Smooth muscle cell (in vitro differentiated cells): ENCODE data around the gene C2orf68. TPM values are rescaled to one million over a fixed set of nuclear protein-coding genes. Genes with fewer than 3 reads are reported as not detected.

Experiments
- DNase-seq: peaks from one replicate; lab custom pipeline; 2025; ENCODE audit not compliant: unreplicated experiment; lab: John Stamatoyannopoulos, UW
- H2AFZ ChIP-seq: fragments of 200-600 bp; sonication (generic); 2 replicates; pipeline ENCODE4 v1.6.0; 2016; ENCODE audit warnings: antibody characterized with exemption, low read depth, mild to moderate bottlenecking
- H3F3A ChIP-seq: fragments of 200-600 bp; sonication (generic); 2 replicates; pipeline ENCODE4 v1.6.0; 2017; ENCODE audit warnings: antibody characterized with exemption, low read depth
- H3K27ac ChIP-seq: fragments of 200-600 bp; sonication (generic); 2 replicates; pipeline ENCODE4 v1.5.1; 2016; ENCODE audit warnings: low read depth, mild to moderate bottlenecking
- H3K27me3 ChIP-seq: fragments of 200-600 bp; sonication (generic); 2 replicates; pipeline ENCODE4 v1.6.1; 2016; ENCODE audit warnings: low read depth, mild to moderate bottlenecking
- H3K36me3 ChIP-seq: fragments of 200-600 bp; sonication (generic); 2 replicates; pipeline ENCODE4 v1.5.1; 2016; ENCODE audit warnings: low read depth
- H3K4me1 ChIP-seq: fragments of 200-600 bp; sonication (generic); 2 replicates; pipeline ENCODE4 v1.5.1; 2016; ENCODE audit warnings: low read depth
- H3K4me2 ChIP-seq: fragments of 200-600 bp; sonication (generic); 2 replicates; pipeline ENCODE4 v1.6.0; 2016; ENCODE audit warnings: mild to moderate bottlenecking
- H3K4me3 ChIP-seq: fragments of 200-600 bp; sonication (generic); 2 replicates; pipeline ENCODE4 v1.5.1; 2016; ENCODE audit warnings: mild to moderate bottlenecking
- H3K79me2 ChIP-seq: fragments of 200-600 bp; sonication (generic); 2 replicates; pipeline ENCODE4 v1.6.0; 2016; ENCODE audit warnings: low read depth, mild to moderate bottlenecking
- H3K9ac ChIP-seq: fragments of 200-600 bp; sonication (generic); 2 replicates; pipeline ENCODE4 v1.6.0; 2016; ENCODE audit warnings: low read depth
- H3K9me3 ChIP-seq: fragments of 200-600 bp; sonication (generic); replicated peaks from 2 replicates; pipeline ENCODE4 v1.5.1; 2016; ENCODE audit warnings: low read depth
- H4K20me1 ChIP-seq: fragments of 200-600 bp; sonication (generic); 2 replicates; pipeline ENCODE4 v1.6.0; 2016; ENCODE audit warnings: low read depth
- WGBS: methylation state at CpG from one replicate; pipeline ENCODE4 v1.1.7; 2016; ENCODE audit warnings: low lambda C conversion rate; 5-methylcytosine and 5-hydroxymethylcytosine counted together
- polyA plus RNA-seq: library from polyadenylated mRNA; unstranded; fragments of >200 nt; fragmentation: Nextera tagmentation; extraction: Ambion mirVana; gene quantifications from 2 replicates; pipeline ENCODE4 v1.2.1, GENCODE V29; 2016
- small RNA-seq: library from RNA; depleted of rRNA; stranded (forward); fragments of <200 nt; gene quantifications from one replicate; pipeline ENCODE3, GENCODE V24; 2014
- total RNA-seq: library from RNA; depleted of rRNA; stranded (reverse); fragments of >200 nt; gene quantifications from 2 replicates; pipeline ENCODE4 v1.2.3, GENCODE V29; 2014
- TF ChIP-seq, protein P1 (sequence below): fragments of 200-600 bp; sonication (generic); IDR thresholded peaks from 2 replicates; pipeline ENCODE4 v1.5.1; 2017; ENCODE audit warnings: borderline replicate concordance, mild to moderate bottlenecking, antibody characterized with exemption; ENCODE audit not compliant: insufficient read depth, poor library complexity, severe bottlenecking

The C2orf68 gene
- total and polyA plus RNA-seq, 2 experiments from 2014 or later = 7.9 to 10.1 TPM

- Histone ChIP-seq H3K4me3 (no peak overlapping the region), H3K36me3 (peaks cover 3% of the 10 kb centered on the region), H4K20me1 (peaks cover 10% of the 10 kb centered on the region), H3K9ac (no peak overlapping the region), H3K79me2 (peaks cover 39% of the 10 kb centered on the region), H3K27ac (no peak overlapping the region), H3K4me1 (peaks cover 11% of the 10 kb centered on the region), H3K4me2 (no peak overlapping the region), H3K9me3 (no peaks in the 10 kb centered on the region), H3F3A (no peaks in the 10 kb centered on the region), H2AFZ (no peak overlapping the region), H3K27me3 (no peaks in the 10 kb centered on the region)
- TF ChIP-seq, protein P1, sequence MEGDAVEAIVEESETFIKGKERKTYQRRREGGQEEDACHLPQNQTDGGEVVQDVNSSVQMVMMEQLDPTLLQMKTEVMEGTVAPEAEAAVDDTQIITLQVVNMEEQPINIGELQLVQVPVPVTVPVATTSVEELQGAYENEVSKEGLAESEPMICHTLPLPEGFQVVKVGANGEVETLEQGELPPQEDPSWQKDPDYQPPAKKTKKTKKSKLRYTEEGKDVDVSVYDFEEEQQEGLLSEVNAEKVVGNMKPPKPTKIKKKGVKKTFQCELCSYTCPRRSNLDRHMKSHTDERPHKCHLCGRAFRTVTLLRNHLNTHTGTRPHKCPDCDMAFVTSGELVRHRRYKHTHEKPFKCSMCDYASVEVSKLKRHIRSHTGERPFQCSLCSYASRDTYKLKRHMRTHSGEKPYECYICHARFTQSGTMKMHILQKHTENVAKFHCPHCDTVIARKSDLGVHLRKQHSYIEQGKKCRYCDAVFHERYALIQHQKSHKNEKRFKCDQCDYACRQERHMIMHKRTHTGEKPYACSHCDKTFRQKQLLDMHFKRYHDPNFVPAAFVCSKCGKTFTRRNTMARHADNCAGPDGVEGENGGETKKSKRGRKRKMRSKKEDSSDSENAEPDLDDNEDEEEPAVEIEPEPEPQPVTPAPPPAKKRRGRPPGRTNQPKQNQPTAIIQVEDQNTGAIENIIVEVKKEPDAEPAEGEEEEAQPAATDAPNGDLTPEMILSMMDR = no peak
- WGBS = 95% methylated on average over 1 of the region's 1 CpG
- no peak for DNase-seq
These were observed 53.7 kb downstream of the C2orf68 start for GRCh38 chr2:85558160-85558559.

DNA sequence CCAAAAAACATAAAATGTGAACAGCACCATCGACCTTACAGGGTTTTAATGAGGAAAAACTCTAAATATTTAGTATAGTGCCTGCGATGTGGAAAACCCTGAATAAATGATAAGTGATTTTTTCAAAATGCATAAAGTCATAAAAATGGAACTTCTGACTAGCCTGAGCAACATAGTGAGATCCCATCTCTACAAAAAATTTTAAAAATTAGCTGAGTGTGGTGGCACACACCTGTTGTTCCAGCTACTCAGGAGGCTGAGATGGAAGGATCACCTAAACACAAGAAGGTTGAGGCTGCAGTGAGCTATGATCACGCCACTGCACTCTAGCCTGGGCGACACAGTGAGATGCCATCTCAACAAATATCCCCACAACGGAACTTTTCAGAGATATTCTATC lies 54.7 kb downstream of the C2orf68 start:
- H3K9ac ChIP-seq = no peak overlapping the region
- H3K4me3 ChIP-seq = no peak overlapping the region
- H2AFZ ChIP-seq = no peak overlapping the region
- peaks cover 11% of the 10 kb centered on the region for H3K4me1 ChIP-seq
- H3K9me3 ChIP-seq = no peaks in the 10 kb centered on the region
- H3F3A ChIP-seq = peaks cover 4% of the 10 kb centered on the region
- H4K20me1 ChIP-seq = peaks cover 10% of the 10 kb centered on the region
- no peak for DNase-seq
- no peak overlapping the region for H3K4me2 ChIP-seq
- no peaks in the 10 kb centered on the region for H3K27me3 ChIP-seq
- H3K36me3 ChIP-seq = peaks cover 3% of the 10 kb centered on the region
- TF ChIP-seq, protein P1 = no peak
- WGBS = 99% methylated on average over 5 of the region's 5 CpGs
- no peak overlapping the region for H3K27ac ChIP-seq
- H3K79me2 ChIP-seq = peaks cover 39% of the 10 kb centered on the region

Small RNA genes lying within 50 kb of the gene (small RNA-seq; reads per million reads assigned to genes)
- gene RN7SL126P = not detected

Other genes with a start within 250 kb of the C2orf68 start
- gene CAPG, start 201.7 kb downstream of the C2orf68 start, total RNA-seq = 50.1 and 51.6 TPM in 2 replicates
- gene CAPG, start 201.7 kb downstream of the C2orf68 start, polyA plus RNA-seq = 96.2 and 183 TPM in 2 replicates
- not detected in 2 replicates for gene SH2D6, start 193.4 kb downstream of the C2orf68 start, total RNA-seq
- not detected in 2 replicates for gene SH2D6, start 193.4 kb downstream of the C2orf68 start, polyA plus RNA-seq
- gene MAT2A, start 72.9 kb downstream of the C2orf68 start, total RNA-seq = 93.8 and 108 TPM in 2 replicates
- gene MAT2A, start 72.9 kb downstream of the C2orf68 start, polyA plus RNA-seq = 108 and 126 TPM in 2 replicates
- gene GGCX, start 50.6 kb downstream of the C2orf68 start, total RNA-seq = 44.0 and 83.2 TPM in 2 replicates
- 33.2 and 44.5 TPM in 2 replicates for gene GGCX, start 50.6 kb downstream of the C2orf68 start, polyA plus RNA-seq
- gene VAMP8, start 34.5 kb downstream of the C2orf68 start, total RNA-seq = 9.4 and 15.1 TPM in 2 replicates
- gene VAMP8, start 34.5 kb downstream of the C2orf68 start, polyA plus RNA-seq = 17.5 and 72.9 TPM in 2 replicates
- gene VAMP5, start 27.6 kb downstream of the C2orf68 start, total RNA-seq = 5.0 and 6.6 TPM in 2 replicates
- gene VAMP5, start 27.6 kb downstream of the C2orf68 start, polyA plus RNA-seq = 35.0 and 35.9 TPM in 2 replicates
- gene RNF181, start 16.3 kb downstream of the C2orf68 start, total RNA-seq = 167 and 195 TPM in 2 replicates
- gene RNF181, start 16.3 kb downstream of the C2orf68 start, polyA plus RNA-seq = 316 and 328 TPM in 2 replicates
- gene TMEM150A, start 9.4 kb downstream of the C2orf68 start, total RNA-seq = 7.7 and 9.1 TPM in 2 replicates
- gene TMEM150A, start 9.4 kb downstream of the C2orf68 start, polyA plus RNA-seq = 20.0 and 24.1 TPM in 2 replicates
- gene USP39, start 4.1 kb upstream of the C2orf68 start, total RNA-seq = 58.5 and 74.3 TPM in 2 replicates
- gene USP39, start 4.1 kb upstream of the C2orf68 start, polyA plus RNA-seq = 39.5 and 45.9 TPM in 2 replicates
- not detected in 2 replicates for gene SFTPB, start 56.1 kb upstream of the C2orf68 start, total RNA-seq
- gene SFTPB, start 56.1 kb upstream of the C2orf68 start, polyA plus RNA-seq = not detected in 2 replicates
- not detected in 2 replicates for gene GNLY, start 82.3 kb upstream of the C2orf68 start, total RNA-seq
- not detected in 2 replicates for gene GNLY, start 82.3 kb upstream of the C2orf68 start, polyA plus RNA-seq
- 5.2 and 6.5 TPM in 2 replicates for gene ATOH8, start 141.9 kb upstream of the C2orf68 start, total RNA-seq
- 4.6 and 5.2 TPM in 2 replicates for gene ATOH8, start 141.9 kb upstream of the C2orf68 start, polyA plus RNA-seq